Measurements from ENCODE around the gene ALG2. TPM values are rescaled to one million over a fixed set of nuclear protein-coding genes. Genes with fewer than 3 reads are reported as not detected.

ALG2 gene
- total RNA-seq, 4 donors from 2014 or later, result 7.9 to 38.4 (median 22.3) TPM

DNA sequence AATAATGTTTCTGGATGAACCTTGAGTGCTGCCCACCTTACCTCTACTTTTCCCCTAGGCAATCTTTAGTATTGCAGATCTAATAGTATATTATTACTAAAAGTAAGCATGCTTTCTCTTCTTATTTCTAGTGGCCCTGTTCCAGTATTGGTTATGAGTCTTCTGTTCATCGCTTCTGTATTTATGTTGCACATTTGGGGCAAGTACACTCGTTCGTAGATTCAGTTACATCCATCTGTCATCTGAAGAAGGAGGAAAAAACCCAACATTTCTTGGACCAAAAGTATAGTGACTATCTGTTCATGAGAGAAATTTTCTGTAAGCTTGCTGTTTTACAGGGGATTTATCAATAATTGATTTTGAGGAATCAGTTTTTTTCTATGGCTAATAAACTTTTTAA, 8.5 kb upstream of the ALG2 start:
- DNase-seq, result no peak
- intact Hi-C loops (cut with DNase I; ENCODE audit: low total_unique reads), result no loop called here
- Histone ChIP-seq H3K27ac (no peak overlapping the region), H3K27me3 (no peaks in the 10 kb centered on the region), H3K4me3 (no peak overlapping the region), H3K9me3 (no peaks in the 10 kb centered on the region), H3K4me1 (peaks cover 0 to 1% (median 0%) of the 10 kb centered on the region in 4 donors), H3K36me3 (peaks cover 0 to 40% (median 15%) of the 10 kb centered on the region in 4 donors)
- in situ Hi-C loops (cut with MboI; ENCODE audit: low pct_ligation_motif_present in 1 of 4, low pct_unique_long_range_greater_than_20kb in 1 of 4, low sequenced_read_pairs in 3 of 4), result no loop called here
- WGBS, 2 donors (ENCODE audit: low coverage in 1 of 2), result 84 to 97% methylated on average over 3 of the region's 3 CpGs
- TF ChIP-seq, protein P1, sequence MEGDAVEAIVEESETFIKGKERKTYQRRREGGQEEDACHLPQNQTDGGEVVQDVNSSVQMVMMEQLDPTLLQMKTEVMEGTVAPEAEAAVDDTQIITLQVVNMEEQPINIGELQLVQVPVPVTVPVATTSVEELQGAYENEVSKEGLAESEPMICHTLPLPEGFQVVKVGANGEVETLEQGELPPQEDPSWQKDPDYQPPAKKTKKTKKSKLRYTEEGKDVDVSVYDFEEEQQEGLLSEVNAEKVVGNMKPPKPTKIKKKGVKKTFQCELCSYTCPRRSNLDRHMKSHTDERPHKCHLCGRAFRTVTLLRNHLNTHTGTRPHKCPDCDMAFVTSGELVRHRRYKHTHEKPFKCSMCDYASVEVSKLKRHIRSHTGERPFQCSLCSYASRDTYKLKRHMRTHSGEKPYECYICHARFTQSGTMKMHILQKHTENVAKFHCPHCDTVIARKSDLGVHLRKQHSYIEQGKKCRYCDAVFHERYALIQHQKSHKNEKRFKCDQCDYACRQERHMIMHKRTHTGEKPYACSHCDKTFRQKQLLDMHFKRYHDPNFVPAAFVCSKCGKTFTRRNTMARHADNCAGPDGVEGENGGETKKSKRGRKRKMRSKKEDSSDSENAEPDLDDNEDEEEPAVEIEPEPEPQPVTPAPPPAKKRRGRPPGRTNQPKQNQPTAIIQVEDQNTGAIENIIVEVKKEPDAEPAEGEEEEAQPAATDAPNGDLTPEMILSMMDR (IDR thresholded peaks at IDR 0.05), result no peak
- no peak for TF ChIP-seq POLR2AphosphoS5 (IDR thresholded peaks at IDR 0.05)

DNA sequence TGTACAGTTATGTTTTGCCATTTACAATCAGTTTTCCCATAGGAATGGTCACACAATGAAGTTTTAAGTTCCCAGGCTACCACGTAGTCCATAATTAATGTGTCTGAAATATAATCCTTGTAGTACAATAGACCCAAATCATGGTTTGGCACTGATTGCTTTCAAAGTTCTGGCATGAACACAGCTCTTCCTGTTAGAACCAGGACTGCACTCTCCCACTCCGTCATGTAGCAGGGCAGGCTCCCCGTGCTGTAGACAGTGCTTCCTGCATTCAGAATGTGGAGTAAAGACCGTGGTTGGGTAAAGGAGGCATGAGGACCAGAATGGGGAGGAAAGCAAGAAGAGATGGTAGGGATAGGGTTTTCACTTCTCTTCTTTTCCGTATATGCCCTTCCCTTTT, 4.3 kb upstream of the ALG2 start:
- WGBS, 2 donors (ENCODE audit: low coverage in 1 of 2), result 81 to 94% methylated on average over 5 of the region's 5 CpGs

DNA sequence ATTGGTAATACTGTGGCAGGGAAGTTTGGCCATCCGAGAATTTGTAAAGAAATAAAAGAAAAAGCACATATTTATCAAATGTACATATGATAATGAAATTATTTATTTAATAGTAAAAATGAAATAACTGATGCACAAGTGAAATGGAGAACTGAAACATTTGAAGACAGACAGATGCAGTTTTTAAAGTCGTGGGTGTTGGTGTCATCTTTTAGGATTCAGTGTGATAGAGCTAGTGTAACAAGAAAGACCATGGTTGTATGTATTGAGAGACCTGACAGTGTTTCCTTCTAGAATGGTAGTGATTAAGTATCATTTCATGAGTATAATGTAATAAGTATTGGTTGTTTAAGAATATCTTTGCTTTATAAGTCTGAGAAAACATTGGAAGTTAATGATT, 2.7 kb upstream of the ALG2 start:
- no peaks in the 10 kb centered on the region for H3K9me3 ChIP-seq
- H3K4me1 ChIP-seq, result peaks cover 16 to 43% (median 32%) of the 10 kb centered on the region in 4 donors
- H3K27me3 ChIP-seq, result no peaks in the 10 kb centered on the region
- no peak for TF ChIP-seq EP300 (IDR thresholded peaks at IDR 0.05; ENCODE audit: low read depth)
- no peak for TF ChIP-seq POLR2AphosphoS5 (IDR thresholded peaks at IDR 0.05)
- no peak for TF ChIP-seq POLR2A (IDR thresholded peaks at IDR 0.05)
- TF ChIP-seq, protein P1 (IDR thresholded peaks at IDR 0.05), result no peak
- no peak for DNase-seq
- H3K27ac ChIP-seq, result no peak overlapping the region
- H3K4me3 ChIP-seq, result no peak overlapping the region
- H3K36me3 ChIP-seq, result peaks cover 0 to 16% (median 6%) of the 10 kb centered on the region in 4 donors
- intact Hi-C loops (cut with DNase I; ENCODE audit: low total_unique reads), result no loop called here
- in situ Hi-C loops (cut with MboI; ENCODE audit: low pct_ligation_motif_present in 1 of 4, low pct_unique_long_range_greater_than_20kb in 1 of 4, low sequenced_read_pairs in 3 of 4), result no loop called here
- 79% methylated on average over 2 of the region's 2 CpGs for WGBS, 2 donors (ENCODE audit: low coverage in 1 of 2)

More for the DNA sequence above, 4.3 kb upstream of the ALG2 start:
- H3K27me3 ChIP-seq, result no peaks in the 10 kb centered on the region
- intact Hi-C loops (cut with DNase I; ENCODE audit: low total_unique reads) (no loop called here), in situ Hi-C loops (cut with MboI; ENCODE audit: low pct_ligation_motif_present in 1 of 4, low pct_unique_long_range_greater_than_20kb in 1 of 4, low sequenced_read_pairs in 3 of 4) (no loop called here)
- H3K9me3 ChIP-seq, result no peaks in the 10 kb centered on the region
- peaks cover 0 to 25% (median 12%) of the 10 kb centered on the region in 4 donors for H3K36me3 ChIP-seq
- TF ChIP-seq, protein P1 (IDR thresholded peaks at IDR 0.05), result no peak
- no peak for TF ChIP-seq POLR2A (IDR thresholded peaks at IDR 0.05)
- H3K4me3 ChIP-seq, result no peak overlapping the region
- DNase-seq, result no peak
- H3K27ac ChIP-seq, result no peak overlapping the region
- peaks cover under 1 to 28% (median 17%) of the 10 kb centered on the region in 4 donors for H3K4me1 ChIP-seq

- in situ Hi-C loops (cut with MboI; ENCODE audit: low pct_ligation_motif_present in 1 of 4, low pct_unique_long_range_greater_than_20kb in 1 of 4, low sequenced_read_pairs in 3 of 4) (no loop called here), intact Hi-C loops (cut with DNase I; ENCODE audit: low total_unique reads) (loop anchor here (1.0 kb wide), 1 partner anchor 36 kb away; no protein-coding TSS in a partner anchor)
- Histone ChIP-seq H3K9me3 (no peaks in the 10 kb centered on the region), H3K4me1 (peaks cover 16 to 47% (median 34%) of the 10 kb centered on the region in 4 donors), H3K36me3 (no peaks in the 10 kb centered on the region), H3K4me3 (peak overlapping the region; percentile 76 to 97 (median 87)), H3K27ac (peak overlapping the region; percentile 89 to 96 (median 94)), H3K27me3 (no peaks in the 10 kb centered on the region)
- no peak for TF ChIP-seq EP300 (IDR thresholded peaks at IDR 0.05; ENCODE audit: low read depth)
- peak in 1 of 3 donors; percentile 1 for TF ChIP-seq POLR2AphosphoS5 (IDR thresholded peaks at IDR 0.05)
- 8 to 25% methylated on average over 7 to 26 of the region's 30 CpGs for WGBS, 2 donors (ENCODE audit: low coverage in 1 of 2)
- no peak for DNase-seq
Measured at GRCh38 chr9:99222416-99223270, 901 bp upstream of the ALG2 start.
